IPS-NIHi11 (cell line): Measurements from ENCODE around the gene ZNF525.
"Not testable (repeated sequence)": the region's sequence is repeated elsewhere in the genome, so short reads cannot be mapped to it uniquely, and the experiment has no call there.

Experiments
- DNase-seq: peaks from one replicate; pipeline ENCODE4 v3.0.0; 2012; ENCODE audit warnings: mixed read lengths, low spot score

Gene ZNF525

GRCh38 chr19:53365134-53365898, at the start of gene ZNF525:
ZNF525 (plus strand) TSS chr19:53365705; CDS start chr19:53372282, 6,577 bp downstream.
- DNase-seq: peak; percentile 95

- DNase-seq: peak; percentile 34
Observed at GRCh38 chr19:53328967-53329366, 36.5 kb upstream of the ZNF525 start.

- DNase-seq: no peak
Observed at GRCh38 chr19:53332484-53332883, 33.0 kb upstream of the ZNF525 start.

- DNase-seq: peak; percentile 53
Observed at GRCh38 chr19:53333066-53333462, 32.4 kb upstream of the ZNF525 start.

- peak; percentile 95 for DNase-seq
Observed at GRCh38 chr19:53333463-53334449, 31.7 kb upstream of the ZNF525 start, which contains the start of gene ZNF845. ZNF845 (plus strand) TSS chr19:53333749; CDS start chr19:53341308, 7,559 bp downstream.

- DNase-seq: not testable (repeated sequence)
Observed at GRCh38 chr19:53344403-53344802, 21.1 kb upstream of the ZNF525 start.

GRCh38 chr19:53355739-53356138, 9.8 kb upstream of the ZNF525 start:
- DNase-seq: no peak

GRCh38 chr19:53357821-53358581, 7.5 kb upstream of the ZNF525 start:
- peak; percentile 23 for DNase-seq

- not testable (repeated sequence) for DNase-seq
Observed at GRCh38 chr19:53360056-53360455, 5.4 kb upstream of the ZNF525 start.

- no peak for DNase-seq
Observed at GRCh38 chr19:53365899-53366493, 491 bp downstream of the ZNF525 start.

GRCh38 chr19:53372196-53372595, 6.7 kb downstream of the ZNF525 start:
- DNase-seq: no peak

- DNase-seq: no peak
Observed at GRCh38 chr19:53374288-53374687, 8.8 kb downstream of the ZNF525 start.

GRCh38 chr19:53374743-53375142, 9.2 kb downstream of the ZNF525 start:
- DNase-seq: no peak

GRCh38 chr19:53381376-53381775, 15.9 kb downstream of the ZNF525 start:
- no peak for DNase-seq

- DNase-seq: no peak
Observed at GRCh38 chr19:53388168-53388567, 22.7 kb downstream of the ZNF525 start.

GRCh38 chr19:53388904-53389303, 23.4 kb downstream of the ZNF525 start:
- no peak for DNase-seq

GRCh38 chr19:53389571-53389970, 24.1 kb downstream of the ZNF525 start:
- DNase-seq: no peak

- peak; percentile 70 for DNase-seq
Observed at GRCh38 chr19:53389978-53390377, 24.5 kb downstream of the ZNF525 start.

GRCh38 chr19:53394522-53394973, 29.0 kb downstream of the ZNF525 start:
- peak; percentile 39 for DNase-seq

- peak; percentile 91 for DNase-seq
Observed at GRCh38 chr19:53394974-53395839, 29.7 kb downstream of the ZNF525 start, which contains the start of gene ZNF765. ZNF765 (plus strand) TSS chr19:53395149; CDS start chr19:53398016, 2,867 bp downstream.
